GM19239 (cell line): ENCODE results near the gene FBLN5.

Experiments
- DNase-seq: peaks from one replicate; pipeline ENCODE4 v3.0.0; 2011; ENCODE audit warnings: low spot score; ENCODE audit not compliant: insufficient read length
- FAIRE-seq: peaks from 2 replicates; lab custom pipeline; 2011; peaks lifted over from hg19 to GRCh38; lab: Jason Lieb, UNC

The FBLN5 gene

GRCh38 chr14:91953170-91953985 is 5.9 kb upstream of the FBLN5 start:
- DNase-seq = no peak
- no peak for FAIRE-seq

- DNase-seq (no peak), FAIRE-seq (no peak)
These were observed 646 bp downstream of the FBLN5 start for GRCh38 chr14:91946622-91947474.

GRCh38 chr14:91945751-91946621 is 1.5 kb downstream of the FBLN5 start:
- FAIRE-seq (no peak), DNase-seq (no peak)

- DNase-seq (no peak), FAIRE-seq (no peak)
These were observed 4.5 kb downstream of the FBLN5 start for GRCh38 chr14:91942946-91943345.

- FAIRE-seq (no peak), DNase-seq (no peak)
These were observed 5.4 kb downstream of the FBLN5 start for GRCh38 chr14:91942128-91942527.

GRCh38 chr14:91940209-91940608 is 7.3 kb downstream of the FBLN5 start:
- DNase-seq (no peak), FAIRE-seq (no peak)

GRCh38 chr14:91935586-91935985 is 11.9 kb downstream of the FBLN5 start:
- FAIRE-seq (no peak), DNase-seq (no peak)

GRCh38 chr14:91934554-91935285 is 12.8 kb downstream of the FBLN5 start:
- FAIRE-seq (no peak), DNase-seq (no peak)

- DNase-seq (no peak), FAIRE-seq (no peak)
These were observed 15.9 kb downstream of the FBLN5 start for GRCh38 chr14:91931478-91932088.

GRCh38 chr14:91929700-91930099 is 17.8 kb downstream of the FBLN5 start:
- no peak for FAIRE-seq

GRCh38 chr14:91927800-91928199 is 19.7 kb downstream of the FBLN5 start:
- no peak for FAIRE-seq
- DNase-seq = no peak

More at GRCh38 chr14:91929700-91930099, 17.8 kb downstream of the FBLN5 start:
- no peak for DNase-seq

- FAIRE-seq (no peak), DNase-seq (no peak)
These were observed 20.3 kb downstream of the FBLN5 start for GRCh38 chr14:91927191-91927590.

- FAIRE-seq (no peak), DNase-seq (no peak)
These were observed 21.2 kb downstream of the FBLN5 start for GRCh38 chr14:91926131-91926890.

- FAIRE-seq (no peak), DNase-seq (no peak)
These were observed 21.8 kb downstream of the FBLN5 start for GRCh38 chr14:91925727-91926121.

- FAIRE-seq (no peak), DNase-seq (no peak)
These were observed 22.3 kb downstream of the FBLN5 start for GRCh38 chr14:91925001-91925726.

- no peak for FAIRE-seq
- DNase-seq = no peak
These were observed 27.0 kb downstream of the FBLN5 start for GRCh38 chr14:91920526-91920925.

GRCh38 chr14:91919814-91920213 is 27.7 kb downstream of the FBLN5 start:
- DNase-seq (no peak), FAIRE-seq (no peak)
